Endothelial cell of umbilical vein (primary cell): ENCODE data around the gene SHISA6. TPM values are rescaled to one million over a fixed set of nuclear protein-coding genes. Genes with fewer than 3 reads are reported as not detected.

Experiments used
- BruUV-seq: library from RNA; stranded (reverse); fragments of 400-500 nt; replicated peaks from 2 replicates; lab custom pipeline; 2021; lab: Mats Ljungman, UMichigan
- CTCF ChIA-PET: fragments of 300-600, 350-600 bp; sonication (Branson Sonifier 250); formaldehyde crosslinking; loops from one replicate; lab custom pipeline; 2021; ENCODE audit warnings: antibody characterized with exemption, inconsistent platforms; lab: Charles Lee
- POLR2A ChIA-PET: fragments of 300-600, 350-600 bp; sonication (Branson Sonifier 250); formaldehyde crosslinking; loops from one replicate; lab custom pipeline; 2021; ENCODE audit warnings: antibody characterized with exemption, inconsistent platforms; lab: Charles Lee
- DNase-seq: peaks from one replicate; pipeline ENCODE4 v3.0.0-alpha.2; 2011; ENCODE audit warnings: low read depth, low spot score
- FAIRE-seq: peaks from 2 replicates; lab custom pipeline; 2011; peaks lifted over from hg19 to GRCh38; lab: Jason Lieb, UNC
- H2AFZ ChIP-seq: 2 replicates; pipeline ENCODE4 v1.6.0; 2012; ENCODE audit warnings: low read depth, low read length, control low read depth, inconsistent platforms
- H3K27ac ChIP-seq: 2 replicates; pipeline ENCODE4 v1.5.1; 2011; ENCODE audit warnings: low read depth, mild to moderate bottlenecking, control low read depth, low read length, moderate library complexity; ENCODE audit not compliant: insufficient read depth
- H3K27me3 ChIP-seq, 2 experiments: 2 replicates each; pipeline versions ENCODE4 v1.6.0 to v1.6.1; 2011; ENCODE audit warnings: low read length in 2 of 2, mixed read lengths in 1 of 2; ENCODE audit not compliant: control insufficient read depth in 2 of 2, insufficient read depth in 2 of 2
- H3K36me3 ChIP-seq, 2 experiments: 2 replicates in 1 of 2; 3 replicates in 1 of 2; pipeline ENCODE4 v1.5.1; 2011; ENCODE audit warnings: low read length in 2 of 2, mild to moderate bottlenecking in 1 of 2, moderate library complexity in 1 of 2; ENCODE audit not compliant: control insufficient read depth in 2 of 2, insufficient read depth in 2 of 2; ENCODE audit errors: extremely low read depth in 1 of 2
- H3K4me1 ChIP-seq: 3 replicates; pipeline ENCODE4 v1.5.1; 2011; ENCODE audit warnings: mild to moderate bottlenecking, low read length; ENCODE audit not compliant: control insufficient read depth, insufficient read depth; ENCODE audit errors: extremely low read depth
- H3K4me2 ChIP-seq: 2 replicates; pipeline ENCODE4 v1.6.1; 2011; ENCODE audit warnings: low read length, control low read depth, mixed read lengths; ENCODE audit not compliant: insufficient read depth
- H3K4me3 ChIP-seq, 3 experiments: fragments of 200-600 bp in 1 of 3; sonication (generic), shearing (Covaris generic) in 1 of 3; replicated peaks in 1 of 3; 2 replicates each; pipeline ENCODE4 v1.5.1; 2011 to 2016; ENCODE audit warnings: control low read depth in 3 of 3, low read length in 3 of 3, mild to moderate bottlenecking in 2 of 3, inconsistent platforms in 1 of 3, low read depth in 1 of 3, moderate library complexity in 1 of 3; ENCODE audit not compliant: insufficient read depth in 1 of 3
- H3K79me2 ChIP-seq: 2 replicates; pipeline ENCODE4 v1.6.0; 2012; ENCODE audit warnings: low read length, inconsistent platforms; ENCODE audit not compliant: control insufficient read depth, insufficient read depth
- H3K9ac ChIP-seq: replicated peaks from 2 replicates; pipeline ENCODE3; 2011; ENCODE audit warnings: low read length, control low read depth; ENCODE audit not compliant: insufficient read depth; ENCODE audit errors: extremely low read depth
- H3K9me1 ChIP-seq: replicated peaks from 3 replicates; pipeline ENCODE4 v1.6.0; 2011; ENCODE audit warnings: mild to moderate bottlenecking, low read length; ENCODE audit not compliant: control insufficient read depth, insufficient read depth; ENCODE audit errors: extremely low read depth
- H3K9me3 ChIP-seq: replicated peaks from 2 replicates; pipeline ENCODE4 v1.5.1; 2012; ENCODE audit warnings: low read length, inconsistent platforms; ENCODE audit not compliant: control insufficient read depth, insufficient read depth
- H4K20me1 ChIP-seq: replicated peaks from 2 replicates; pipeline ENCODE3; 2011; ENCODE audit warnings: mild to moderate bottlenecking, low read length; ENCODE audit not compliant: control insufficient read depth, insufficient read depth; ENCODE audit errors: extremely low read depth
- EZH2 ChIP-seq: IDR thresholded peaks from 2 replicates; pipeline ENCODE4 v1.6.1; 2012; ENCODE audit warnings: borderline replicate concordance, low read depth, mild to moderate bottlenecking, moderate library complexity, low read length, inconsistent platforms; ENCODE audit not compliant: severe bottlenecking
- FOS ChIP-seq: IDR thresholded peaks from 2 replicates; pipeline ENCODE4 v1.6.1; 2011; ENCODE audit warnings: mild to moderate bottlenecking, low read length, moderate library complexity, borderline replicate concordance; ENCODE audit not compliant: insufficient read depth
- GATA2 ChIP-seq: IDR thresholded peaks from 2 replicates; pipeline ENCODE4 v1.7.0; 2011; ENCODE audit warnings: low read depth, mild to moderate bottlenecking, moderate library complexity, mixed read lengths, low read length; ENCODE audit not compliant: insufficient read length, insufficient read depth
- JUN ChIP-seq: IDR thresholded peaks from 2 replicates; pipeline ENCODE4 v1.6.1; 2011; ENCODE audit warnings: borderline replicate concordance, low read depth; ENCODE audit not compliant: insufficient read length, insufficient read depth
- MYC ChIP-seq: IDR thresholded peaks from one replicate; pipeline ENCODE4 v1.6.1; 2011; ENCODE audit warnings: mild to moderate bottlenecking, low read depth, low read length
- POLR2A ChIP-seq: IDR thresholded peaks from 2 replicates; pipeline ENCODE4 v1.6.1; 2012; ENCODE audit warnings: low read depth, mild to moderate bottlenecking, control low read depth, low read length
- POLR2AphosphoS5 ChIP-seq: IDR thresholded peaks from 2 replicates; pipeline ENCODE4 v1.6.1; 2012; ENCODE audit warnings: low read depth, mild to moderate bottlenecking, control low read depth, low read length, moderate library complexity; ENCODE audit not compliant: insufficient read depth
- dilution Hi-C: fragments of 300-500 bp; cut with MboI; formaldehyde crosslinking; loops from one replicate; pipeline ENCODE4 v1.15.0; 2019; ENCODE audit warnings: low sequenced_read_pairs; ENCODE audit not compliant: extremely low pct_ligation_motif_present
- intact Hi-C: fragments of 100-400 bp; cut with micrococcal nuclease; formaldehyde crosslinking; loops from one replicate; pipeline ENCODE4 v1.10.0; 2022
- polyA plus RNA-seq, 4 experiments: library from polyadenylated mRNA; depleted of rRNA in 3 of 4; stranded (reverse) in 3 of 4; unstranded in 1 of 4; fragments of >200 nt; gene quantifications; 2 replicates each; pipeline versions ENCODE4 v1.2.1 to v1.2.3, GENCODE V29; 2011 to 2012; ENCODE audit warnings: missing spikeins in 1 of 4
- total RNA-seq: library from RNA; stranded (reverse); gene quantifications from 2 replicates; pipeline ENCODE4 v1.2.3, GENCODE V29; 2021
- TF ChIP-seq, protein P1 (sequence below): IDR thresholded peaks from 2 replicates; pipeline ENCODE4 v1.6.1; 2011; ENCODE audit not compliant: insufficient read depth, insufficient read length
- TF ChIP-seq, protein P2 (sequence below), 2 donors: IDR thresholded peaks; 1 replicate in 1 of 2; 2 replicates in 1 of 2; pipeline ENCODE4 v1.5.1; 2011; ENCODE audit warnings: low read length in 2 of 2, mild to moderate bottlenecking in 2 of 2, moderate library complexity in 2 of 2, control low read depth in 1 of 2, inconsistent platforms in 1 of 2, low read depth in 1 of 2; ENCODE audit not compliant: insufficient read depth in 1 of 2; ENCODE audit errors: extremely low read depth in 1 of 2

The SHISA6 gene
- total and polyA plus RNA-seq, 2 donors (not counting 3 experiments of a cell fraction or from before 2014, with no cell fraction given): not detected

DNA sequence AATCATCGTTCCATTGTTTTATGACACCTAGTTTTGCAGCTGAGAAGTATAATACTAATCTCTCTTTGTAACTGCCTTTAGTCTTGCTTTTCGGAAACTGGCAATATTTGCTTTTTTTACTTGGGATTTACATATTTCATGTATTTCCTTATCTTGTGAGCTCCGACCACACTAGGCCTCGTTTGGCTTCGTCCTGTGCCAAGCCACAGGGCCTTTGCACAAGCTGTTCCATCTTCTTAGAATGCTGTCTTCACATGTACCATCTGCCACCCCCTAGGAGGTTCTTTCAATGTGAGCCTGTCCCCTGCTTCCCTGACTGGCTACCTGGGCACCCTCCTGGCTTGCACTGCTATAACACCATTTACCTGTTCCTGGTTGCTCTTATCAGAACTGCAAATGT is 77.2 kb downstream of the SHISA6 start:
- no peaks in the 10 kb centered on the region for H4K20me1 ChIP-seq
- FAIRE-seq (no peak), DNase-seq (no peak)
- no peak overlapping the region for H3K9ac ChIP-seq
- no peaks in the 10 kb centered on the region for H3K4me1 ChIP-seq
- H3K36me3 ChIP-seq: no peaks in the 10 kb centered on the region
- no peaks in the 10 kb centered on the region for H3K9me3 ChIP-seq
- no peak overlapping the region for H2AFZ ChIP-seq
- H3K27me3 ChIP-seq: no peaks in the 10 kb centered on the region
- H3K9me1 ChIP-seq: no peaks in the 10 kb centered on the region
- no peak overlapping the region for H3K4me3 ChIP-seq
- H3K4me2 ChIP-seq: no peak overlapping the region
- CTCF ChIA-PET: no interaction called here
- intact Hi-C loops: no loop called here
- TF ChIP-seq POLR2AphosphoS5: no peak
- no peak for TF ChIP-seq GATA2
- no peak for TF ChIP-seq EZH2
- no peak for TF ChIP-seq FOS
- TF ChIP-seq MYC: no peak
- TF ChIP-seq, protein P1, sequence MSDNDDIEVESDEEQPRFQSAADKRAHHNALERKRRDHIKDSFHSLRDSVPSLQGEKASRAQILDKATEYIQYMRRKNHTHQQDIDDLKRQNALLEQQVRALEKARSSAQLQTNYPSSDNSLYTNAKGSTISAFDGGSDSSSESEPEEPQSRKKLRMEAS: no peak
- TF ChIP-seq POLR2A: no peak
- TF ChIP-seq, protein P2, sequence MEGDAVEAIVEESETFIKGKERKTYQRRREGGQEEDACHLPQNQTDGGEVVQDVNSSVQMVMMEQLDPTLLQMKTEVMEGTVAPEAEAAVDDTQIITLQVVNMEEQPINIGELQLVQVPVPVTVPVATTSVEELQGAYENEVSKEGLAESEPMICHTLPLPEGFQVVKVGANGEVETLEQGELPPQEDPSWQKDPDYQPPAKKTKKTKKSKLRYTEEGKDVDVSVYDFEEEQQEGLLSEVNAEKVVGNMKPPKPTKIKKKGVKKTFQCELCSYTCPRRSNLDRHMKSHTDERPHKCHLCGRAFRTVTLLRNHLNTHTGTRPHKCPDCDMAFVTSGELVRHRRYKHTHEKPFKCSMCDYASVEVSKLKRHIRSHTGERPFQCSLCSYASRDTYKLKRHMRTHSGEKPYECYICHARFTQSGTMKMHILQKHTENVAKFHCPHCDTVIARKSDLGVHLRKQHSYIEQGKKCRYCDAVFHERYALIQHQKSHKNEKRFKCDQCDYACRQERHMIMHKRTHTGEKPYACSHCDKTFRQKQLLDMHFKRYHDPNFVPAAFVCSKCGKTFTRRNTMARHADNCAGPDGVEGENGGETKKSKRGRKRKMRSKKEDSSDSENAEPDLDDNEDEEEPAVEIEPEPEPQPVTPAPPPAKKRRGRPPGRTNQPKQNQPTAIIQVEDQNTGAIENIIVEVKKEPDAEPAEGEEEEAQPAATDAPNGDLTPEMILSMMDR (IDR thresholded peaks at IDR 0.05; ENCODE audit: extremely low read depth in 1 of 2, insufficient read depth in 1 of 2, low read depth in 1 of 2, low read length in 2 of 2): no peak
- TF ChIP-seq JUN: no peak
- H3K27ac ChIP-seq: no peak overlapping the region
- no peaks in the 10 kb centered on the region for H3K79me2 ChIP-seq
- dilution Hi-C loops: no loop called here
- BruUV-seq: no TSS peak
- POLR2A ChIA-PET: no interaction called here
